HepG2 (cell line): ENCODE measurements around the gene RANGRF. TPM values are rescaled to one million over a fixed set of nuclear protein-coding genes. Genes with fewer than 3 reads are reported as not detected.
A peak's percentile ranks its signal among the peaks of the same experiment; 100 is the strongest.

Experiments
- PTBP1 ChIP-seq: fragments of 200-400 bp; formaldehyde crosslinking; IDR thresholded peaks from 2 replicates; pipeline ENCODE4 v1.6.1; 2018; ENCODE audit warnings: low read length, low read depth; ENCODE audit not compliant: poor library complexity, severe bottlenecking
- SMC3 ChIP-seq: IDR thresholded peaks from 2 replicates; pipeline ENCODE4 v1.6.1; 2011; ENCODE audit warnings: low read length, improper control_type of control experiment
- TGIF2 ChIP-seq: IDR thresholded peaks from 2 replicates; pipeline ENCODE4 v1.6.1; 2016; ENCODE audit warnings: control low read depth, missing compliant biosample characterization
- U2AF2 ChIP-seq: fragments of 200-400 bp; formaldehyde crosslinking; IDR thresholded peaks from 2 replicates; pipeline ENCODE4 v1.6.1; 2017; ENCODE audit warnings: low read depth, mild to moderate bottlenecking, low read length
- ZMYM2 ChIP-seq: sonication (generic); formaldehyde crosslinking; IDR thresholded peaks from 2 replicates; pipeline ENCODE4 v1.8.0; 2022; ENCODE audit warnings: mild to moderate bottlenecking, missing genetic modification reagents
- ZNF747 ChIP-seq: sonication (generic); formaldehyde crosslinking; IDR thresholded peaks from 2 replicates; pipeline ENCODE4 v1.8.1; 2023; ENCODE audit warnings: missing genetic modification reagents, mild to moderate bottlenecking, borderline replicate concordance
- ZNF839 ChIP-seq: sonication (generic); formaldehyde crosslinking; IDR thresholded peaks from 2 replicates; pipeline ENCODE4 v1.4.0; 2020; ENCODE audit warnings: missing genetic modification reagents, mild to moderate bottlenecking, borderline replicate concordance
- polyA plus RNA-seq, 8 experiments: library from polyadenylated mRNA; depleted of rRNA in 3 of 8; stranded (reverse) in 7 of 8; unstranded in 1 of 8; fragments of >200 nt; fragmentation: Illumina TruSeq in 4 of 8; extraction: Trizol in 4 of 8; gene quantifications; 2 replicates each; pipeline versions ENCODE4 v1.2.1 to v1.2.3, GENCODE V29; 2011 to 2016; ENCODE audit warnings: low read depth in 4 of 8, missing spikeins in 1 of 8, mixed read lengths in 1 of 8; ENCODE audit not compliant: insufficient read depth in 1 of 8
- total RNA-seq, 5 experiments: library from RNA; depleted of rRNA; stranded (reverse); fragments of >200 nt; fragmentation: Illumina TruSeq; extraction: Trizol; gene quantifications; 2 replicates each; pipeline ENCODE4 v1.2.3, GENCODE V29; 2016; ENCODE audit warnings: low read depth in 1 of 5
- TF ChIP-seq, protein P1 (sequence below): sonication (generic); formaldehyde crosslinking; IDR thresholded peaks from 2 replicates; pipeline ENCODE4 v1.5.0; 2020; ENCODE audit warnings: mild to moderate bottlenecking, missing genetic modification reagents
- TF ChIP-seq, protein P2 (sequence below): sonication (generic); formaldehyde crosslinking; conservative IDR thresholded peaks from 2 replicates; pipeline ENCODE4 v1.4.0; 2020; ENCODE audit warnings: missing genetic modification reagents
- TF ChIP-seq, protein P3 (sequence below): sonication (generic); formaldehyde crosslinking; IDR thresholded peaks from 2 replicates; pipeline ENCODE4 v1.4.0; 2020; ENCODE audit warnings: missing genetic modification reagents
- TF ChIP-seq, protein P4 (sequence below): sonication (generic); formaldehyde crosslinking; conservative IDR thresholded peaks from 2 replicates; pipeline ENCODE4 v1.4.0; 2020; ENCODE audit warnings: mild to moderate bottlenecking, missing genetic modification reagents, moderate library complexity
- TF ChIP-seq, protein P5 (sequence below): fragments of 450-650 bp; IDR thresholded peaks from 2 replicates; pipeline ENCODE4 v1.6.1; 2017; ENCODE audit warnings: mild to moderate bottlenecking
- TF ChIP-seq, protein P6 (sequence below): sonication (generic); formaldehyde crosslinking; IDR thresholded peaks from 2 replicates; pipeline ENCODE4 v1.8.0; 2022; ENCODE audit warnings: mild to moderate bottlenecking, missing genetic modification reagents, moderate library complexity

The RANGRF gene
- total and polyA plus RNA-seq, 2 of the 13 experiments (the other 11 are each of a cell fraction or from before 2014, with no cell fraction given), result 18.6 to 40.7 TPM

DNA sequence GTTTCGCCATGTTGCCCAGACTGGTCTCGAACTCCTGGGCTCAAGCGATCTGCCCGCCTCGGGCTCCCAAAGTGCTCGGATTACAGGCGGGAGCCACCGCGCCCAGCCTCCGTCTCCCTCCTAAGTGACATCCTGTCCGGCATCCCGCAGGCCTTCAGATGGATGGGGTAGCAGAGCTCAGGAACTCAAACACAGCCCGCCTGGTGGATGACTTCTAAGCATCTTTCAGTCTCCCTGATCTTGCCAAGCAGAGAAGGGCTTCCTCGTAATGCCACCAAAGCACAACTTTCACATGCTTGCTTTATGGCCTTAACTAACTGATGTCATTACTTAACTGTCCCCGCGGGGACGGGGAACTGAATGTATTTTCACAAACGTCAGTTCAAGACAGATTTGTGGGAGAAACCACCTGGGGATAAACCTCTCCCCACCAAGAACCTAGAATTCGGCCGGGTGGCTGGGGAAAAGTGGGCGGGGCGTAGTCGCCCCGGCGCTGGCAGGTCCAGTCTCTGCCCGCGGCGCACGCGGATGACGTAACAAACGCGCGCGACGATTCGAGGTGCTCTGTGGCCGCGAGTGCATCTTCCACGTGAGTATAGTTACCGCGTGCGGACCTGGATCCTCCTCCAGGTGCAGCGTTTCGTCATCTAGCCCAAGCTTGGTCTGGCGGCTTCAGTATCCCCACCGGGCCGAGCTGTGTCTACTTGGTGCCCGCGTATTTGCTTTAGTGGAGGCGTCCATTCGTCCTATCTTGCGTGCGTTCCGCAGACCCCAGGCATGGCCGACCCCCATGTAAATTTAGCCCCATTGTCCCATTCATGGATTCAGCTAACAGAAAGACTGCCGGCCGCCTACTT, 39.5 kb upstream of the RANGRF start, which contains the start of gene PFAS (continued):
- TF ChIP-seq, protein P1, sequence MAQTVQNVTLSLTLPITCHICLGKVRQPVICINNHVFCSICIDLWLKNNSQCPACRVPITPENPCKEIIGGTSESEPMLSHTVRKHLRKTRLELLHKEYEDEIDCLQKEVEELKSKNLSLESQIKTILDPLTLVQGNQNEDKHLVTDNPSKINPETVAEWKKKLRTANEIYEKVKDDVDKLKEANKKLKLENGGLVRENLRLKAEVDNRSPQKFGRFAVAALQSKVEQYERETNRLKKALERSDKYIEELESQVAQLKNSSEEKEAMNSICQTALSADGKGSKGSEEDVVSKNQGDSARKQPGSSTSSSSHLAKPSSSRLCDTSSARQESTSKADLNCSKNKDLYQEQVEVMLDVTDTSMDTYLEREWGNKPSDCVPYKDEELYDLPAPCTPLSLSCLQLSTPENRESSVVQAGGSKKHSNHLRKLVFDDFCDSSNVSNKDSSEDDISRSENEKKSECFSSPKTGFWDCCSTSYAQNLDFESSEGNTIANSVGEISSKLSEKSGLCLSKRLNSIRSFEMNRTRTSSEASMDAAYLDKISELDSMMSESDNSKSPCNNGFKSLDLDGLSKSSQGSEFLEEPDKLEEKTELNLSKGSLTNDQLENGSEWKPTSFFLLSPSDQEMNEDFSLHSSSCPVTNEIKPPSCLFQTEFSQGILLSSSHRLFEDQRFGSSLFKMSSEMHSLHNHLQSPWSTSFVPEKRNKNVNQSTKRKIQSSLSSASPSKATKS (CRISPR knock-in tag), result no peak
- TF ChIP-seq U2AF2, result no peak
- TF ChIP-seq SMC3, result no peak
- peak; percentile 25; the same call in 1 of the 2 replicates for TF ChIP-seq TGIF2
- TF ChIP-seq, protein P2, sequence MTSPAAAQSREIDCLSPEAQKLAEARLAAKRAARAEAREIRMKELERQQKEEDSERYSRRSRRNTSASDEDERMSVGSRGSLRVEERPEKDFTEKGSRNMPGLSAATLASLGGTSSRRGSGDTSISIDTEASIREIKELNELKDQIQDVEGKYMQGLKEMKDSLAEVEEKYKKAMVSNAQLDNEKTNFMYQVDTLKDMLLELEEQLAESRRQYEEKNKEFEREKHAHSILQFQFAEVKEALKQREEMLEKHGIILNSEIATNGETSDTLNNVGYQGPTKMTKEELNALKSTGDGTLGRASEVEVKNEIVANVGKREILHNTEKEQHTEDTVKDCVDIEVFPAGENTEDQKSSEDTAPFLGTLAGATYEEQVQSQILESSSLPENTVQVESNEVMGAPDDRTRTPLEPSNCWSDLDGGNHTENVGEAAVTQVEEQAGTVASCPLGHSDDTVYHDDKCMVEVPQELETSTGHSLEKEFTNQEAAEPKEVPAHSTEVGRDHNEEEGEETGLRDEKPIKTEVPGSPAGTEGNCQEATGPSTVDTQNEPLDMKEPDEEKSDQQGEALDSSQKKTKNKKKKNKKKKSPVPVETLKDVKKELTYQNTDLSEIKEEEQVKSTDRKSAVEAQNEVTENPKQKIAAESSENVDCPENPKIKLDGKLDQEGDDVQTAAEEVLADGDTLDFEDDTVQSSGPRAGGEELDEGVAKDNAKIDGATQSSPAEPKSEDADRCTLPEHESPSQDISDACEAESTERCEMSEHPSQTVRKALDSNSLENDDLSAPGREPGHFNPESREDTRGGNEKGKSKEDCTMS (CRISPR knock-in tag), result no peak
- TF ChIP-seq PTBP1, result no peak
- TF ChIP-seq, protein P3, sequence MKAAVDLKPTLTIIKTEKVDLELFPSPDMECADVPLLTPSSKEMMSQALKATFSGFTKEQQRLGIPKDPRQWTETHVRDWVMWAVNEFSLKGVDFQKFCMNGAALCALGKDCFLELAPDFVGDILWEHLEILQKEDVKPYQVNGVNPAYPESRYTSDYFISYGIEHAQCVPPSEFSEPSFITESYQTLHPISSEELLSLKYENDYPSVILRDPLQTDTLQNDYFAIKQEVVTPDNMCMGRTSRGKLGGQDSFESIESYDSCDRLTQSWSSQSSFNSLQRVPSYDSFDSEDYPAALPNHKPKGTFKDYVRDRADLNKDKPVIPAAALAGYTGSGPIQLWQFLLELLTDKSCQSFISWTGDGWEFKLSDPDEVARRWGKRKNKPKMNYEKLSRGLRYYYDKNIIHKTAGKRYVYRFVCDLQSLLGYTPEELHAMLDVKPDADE (CRISPR knock-in tag), result no peak
- 0 out of 2 replicates have a peak, but pooled peaks have one; percentile 22 for TF ChIP-seq ZNF747 (CRISPR knock-in tag)
- TF ChIP-seq, protein P4, sequence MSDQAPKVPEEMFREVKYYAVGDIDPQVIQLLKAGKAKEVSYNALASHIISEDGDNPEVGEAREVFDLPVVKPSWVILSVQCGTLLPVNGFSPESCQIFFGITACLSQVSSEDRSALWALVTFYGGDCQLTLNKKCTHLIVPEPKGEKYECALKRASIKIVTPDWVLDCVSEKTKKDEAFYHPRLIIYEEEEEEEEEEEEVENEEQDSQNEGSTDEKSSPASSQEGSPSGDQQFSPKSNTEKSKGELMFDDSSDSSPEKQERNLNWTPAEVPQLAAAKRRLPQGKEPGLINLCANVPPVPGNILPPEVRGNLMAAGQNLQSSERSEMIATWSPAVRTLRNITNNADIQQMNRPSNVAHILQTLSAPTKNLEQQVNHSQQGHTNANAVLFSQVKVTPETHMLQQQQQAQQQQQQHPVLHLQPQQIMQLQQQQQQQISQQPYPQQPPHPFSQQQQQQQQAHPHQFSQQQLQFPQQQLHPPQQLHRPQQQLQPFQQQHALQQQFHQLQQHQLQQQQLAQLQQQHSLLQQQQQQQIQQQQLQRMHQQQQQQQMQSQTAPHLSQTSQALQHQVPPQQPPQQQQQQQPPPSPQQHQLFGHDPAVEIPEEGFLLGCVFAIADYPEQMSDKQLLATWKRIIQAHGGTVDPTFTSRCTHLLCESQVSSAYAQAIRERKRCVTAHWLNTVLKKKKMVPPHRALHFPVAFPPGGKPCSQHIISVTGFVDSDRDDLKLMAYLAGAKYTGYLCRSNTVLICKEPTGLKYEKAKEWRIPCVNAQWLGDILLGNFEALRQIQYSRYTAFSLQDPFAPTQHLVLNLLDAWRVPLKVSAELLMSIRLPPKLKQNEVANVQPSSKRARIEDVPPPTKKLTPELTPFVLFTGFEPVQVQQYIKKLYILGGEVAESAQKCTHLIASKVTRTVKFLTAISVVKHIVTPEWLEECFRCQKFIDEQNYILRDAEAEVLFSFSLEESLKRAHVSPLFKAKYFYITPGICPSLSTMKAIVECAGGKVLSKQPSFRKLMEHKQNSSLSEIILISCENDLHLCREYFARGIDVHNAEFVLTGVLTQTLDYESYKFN, result peak; percentile 19; the same call in 1 of the 2 replicates
- TF ChIP-seq, protein P5, sequence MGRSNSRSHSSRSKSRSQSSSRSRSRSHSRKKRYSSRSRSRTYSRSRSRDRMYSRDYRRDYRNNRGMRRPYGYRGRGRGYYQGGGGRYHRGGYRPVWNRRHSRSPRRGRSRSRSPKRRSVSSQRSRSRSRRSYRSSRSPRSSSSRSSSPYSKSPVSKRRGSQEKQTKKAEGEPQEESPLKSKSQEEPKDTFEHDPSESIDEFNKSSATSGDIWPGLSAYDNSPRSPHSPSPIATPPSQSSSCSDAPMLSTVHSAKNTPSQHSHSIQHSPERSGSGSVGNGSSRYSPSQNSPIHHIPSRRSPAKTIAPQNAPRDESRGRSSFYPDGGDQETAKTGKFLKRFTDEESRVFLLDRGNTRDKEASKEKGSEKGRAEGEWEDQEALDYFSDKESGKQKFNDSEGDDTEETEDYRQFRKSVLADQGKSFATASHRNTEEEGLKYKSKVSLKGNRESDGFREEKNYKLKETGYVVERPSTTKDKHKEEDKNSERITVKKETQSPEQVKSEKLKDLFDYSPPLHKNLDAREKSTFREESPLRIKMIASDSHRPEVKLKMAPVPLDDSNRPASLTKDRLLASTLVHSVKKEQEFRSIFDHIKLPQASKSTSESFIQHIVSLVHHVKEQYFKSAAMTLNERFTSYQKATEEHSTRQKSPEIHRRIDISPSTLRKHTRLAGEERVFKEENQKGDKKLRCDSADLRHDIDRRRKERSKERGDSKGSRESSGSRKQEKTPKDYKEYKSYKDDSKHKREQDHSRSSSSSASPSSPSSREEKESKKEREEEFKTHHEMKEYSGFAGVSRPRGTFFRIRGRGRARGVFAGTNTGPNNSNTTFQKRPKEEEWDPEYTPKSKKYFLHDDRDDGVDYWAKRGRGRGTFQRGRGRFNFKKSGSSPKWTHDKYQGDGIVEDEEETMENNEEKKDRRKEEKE, result no peak
- TF ChIP-seq, protein P6, sequence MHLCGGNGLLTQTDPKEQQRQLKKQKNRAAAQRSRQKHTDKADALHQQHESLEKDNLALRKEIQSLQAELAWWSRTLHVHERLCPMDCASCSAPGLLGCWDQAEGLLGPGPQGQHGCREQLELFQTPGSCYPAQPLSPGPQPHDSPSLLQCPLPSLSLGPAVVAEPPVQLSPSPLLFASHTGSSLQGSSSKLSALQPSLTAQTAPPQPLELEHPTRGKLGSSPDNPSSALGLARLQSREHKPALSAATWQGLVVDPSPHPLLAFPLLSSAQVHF (CRISPR knock-in tag), result no peak
- TF ChIP-seq ZMYM2 (CRISPR knock-in tag), result no peak
- peak; percentile 63; the same call in 1 of the 2 replicates for TF ChIP-seq ZNF839 (CRISPR knock-in tag)
